Glomerular visceral epithelial cell (primary cell): ENCODE measurements around the gene MAGEA12.
"Not testable (repeated sequence)": the region's sequence is repeated elsewhere in the genome, so short reads cannot be mapped to it uniquely, and the experiment has no call there.

Source experiments
- DNase-seq: peaks from one replicate; pipeline ENCODE4 v3.0.0-alpha.2; 2016; ENCODE audit errors: extremely low spot score

MAGEA12 gene

GRCh38 chrX:152766562-152766961 lies 33.0 kb downstream of the MAGEA12 start:
- DNase-seq: not testable (repeated sequence)

- DNase-seq: not testable (repeated sequence)
Observed at GRCh38 chrX:152769549-152770289, 36.2 kb downstream of the MAGEA12 start, which contains the start of gene MAGEA6. Gene MAGEA6 (minus strand): TSS chrX:152769689. CDS start chrX:152767650, 2,039 bp downstream.

GRCh38 chrX:152787062-152787461 lies 53.5 kb downstream of the MAGEA12 start:
- DNase-seq: not testable (repeated sequence)
